A549 (cell line): Measurements from ENCODE around the gene NFATC4.

Experiments
- CTCF ChIP-seq: fragments of >200 bp; sonication (Bioruptor Twin); formaldehyde crosslinking; IDR thresholded peaks from 3 replicates; pipeline ENCODE4 v1.5.1; 2016
- KDM1A ChIP-seq: fragments of 200-600 bp; sonication (generic); IDR thresholded peaks from 2 replicates; pipeline ENCODE4 v1.6.1; 2016; ENCODE audit warnings: low read depth, mild to moderate bottlenecking
- POLR2A ChIP-seq: IDR thresholded peaks from 2 replicates; pipeline ENCODE4 v1.6.1; 2012; ENCODE audit warnings: mild to moderate bottlenecking, low read length
- REST ChIP-seq: fragments of 200-600 bp; sonication (generic); IDR thresholded peaks from 2 replicates; pipeline ENCODE4 v1.6.1; 2016; ENCODE audit warnings: antibody characterized with exemption, mild to moderate bottlenecking, moderate library complexity

GRCh38 chr14:24414732-24415420 lies 46.9 kb downstream of the NFATC4 start:
- TF ChIP-seq REST (no peak), CTCF (no peak), KDM1A (no peak), POLR2A (no peak)
